GM23338 (cell line): ENCODE results near the gene MELTF. TPM values are rescaled to one million over a fixed set of nuclear protein-coding genes. Genes with fewer than 3 reads are reported as not detected.

Experiments
- ATAC-seq: fragments of 200-7000 bp; cut with Tn5 transposase; 3 replicates; pipeline ENCODE4 v1.9.1; 2020
- DNase-seq: peaks from one replicate; pipeline ENCODE4 v3.0.0-alpha.2; 2015; ENCODE audit warnings: low spot score
- H2AFZ ChIP-seq: fragments of 200-600 bp; sonication (generic); 2 replicates; pipeline ENCODE4 v1.8.0; 2016; ENCODE audit warnings: antibody characterized with exemption, mild to moderate bottlenecking, moderate library complexity
- H3F3A ChIP-seq: fragments of 200-600 bp; sonication (generic); replicated peaks from 2 replicates; pipeline ENCODE4 v1.8.0; 2017; ENCODE audit warnings: antibody characterized with exemption, mixed run types, low read depth
- H3K27ac ChIP-seq: fragments of 200-600 bp; sonication (generic); 2 replicates; pipeline ENCODE4 v1.6.1; 2016; ENCODE audit warnings: low read depth
- H3K27me3 ChIP-seq: fragments of 200-600 bp; sonication (generic); 2 replicates; pipeline ENCODE4 v1.8.0; 2016; ENCODE audit warnings: mild to moderate bottlenecking, mixed run types, moderate library complexity; ENCODE audit not compliant: insufficient read depth
- H3K36me3 ChIP-seq: fragments of 200-600 bp; sonication (generic); 2 replicates; pipeline ENCODE4 v1.8.0; 2016; ENCODE audit warnings: mild to moderate bottlenecking; ENCODE audit not compliant: insufficient read depth
- H3K4me1 ChIP-seq: fragments of 200-600 bp; sonication (generic); 2 replicates; pipeline ENCODE4 v1.8.0; 2016; ENCODE audit warnings: mild to moderate bottlenecking, moderate library complexity; ENCODE audit not compliant: insufficient read depth
- H3K4me2 ChIP-seq: fragments of 200-600 bp; sonication (generic); 2 replicates; pipeline ENCODE4 v1.7.1; 2017; ENCODE audit warnings: mixed run types
- H3K4me3 ChIP-seq: fragments of 200-600 bp; sonication (generic); 2 replicates; pipeline ENCODE4 v1.6.1; 2016; ENCODE audit warnings: mixed run types
- H3K79me2 ChIP-seq: fragments of 200-600 bp; sonication (generic); replicated peaks from 2 replicates; pipeline ENCODE4 v1.8.0; 2017; ENCODE audit warnings: mild to moderate bottlenecking; ENCODE audit not compliant: insufficient read depth
- H3K9me2 ChIP-seq: fragments of 200-600 bp; sonication (generic); 2 replicates; pipeline ENCODE4 v1.8.0; 2017; ENCODE audit not compliant: insufficient read depth
- H4K20me1 ChIP-seq: fragments of 200-600 bp; sonication (generic); replicated peaks from 2 replicates; pipeline ENCODE4 v1.8.0; 2017; ENCODE audit warnings: mild to moderate bottlenecking; ENCODE audit not compliant: insufficient read depth
- H3K27ac Mint-ChIP-seq: 2 replicates; pipeline ENCODE4 v1.8.0; 2020; ENCODE audit warnings: inconsistent platforms, mild to moderate bottlenecking, moderate library complexity, mixed read lengths
- H3K27me3 Mint-ChIP-seq: 3 replicates; pipeline ENCODE4 v1.8.0; 2022; ENCODE audit warnings: low read depth, mild to moderate bottlenecking, moderate library complexity, mixed read lengths, inconsistent platforms; ENCODE audit not compliant: insufficient read depth, poor library complexity
- H3K36me3 Mint-ChIP-seq: 3 replicates; pipeline ENCODE4 v1.8.0; 2021; ENCODE audit warnings: low read depth, mild to moderate bottlenecking, inconsistent platforms, moderate library complexity, mixed read lengths
- H3K4me1 Mint-ChIP-seq: 3 replicates; pipeline ENCODE4 v1.8.0; 2020; ENCODE audit warnings: mild to moderate bottlenecking, inconsistent platforms, mixed read lengths
- H3K4me3 Mint-ChIP-seq: 3 replicates; pipeline ENCODE4 v1.8.0; 2021; ENCODE audit warnings: moderate library complexity, mild to moderate bottlenecking, inconsistent platforms, mixed read lengths
- H3K9me3 Mint-ChIP-seq: 3 replicates; pipeline ENCODE4 v1.8.0; 2020; ENCODE audit warnings: moderate library complexity, mild to moderate bottlenecking, inconsistent platforms, mixed read lengths
- CREB1 ChIP-seq: fragments of 250-450 bp; sonication (Bioruptor Pico); IDR thresholded peaks from 2 replicates; pipeline ENCODE4 v1.5.0; 2020; ENCODE audit warnings: low read depth, mild to moderate bottlenecking, moderate library complexity
- CTCF ChIP-seq, 2 experiments: fragments of 200-600 bp in 1 of 2; sonication (generic) in 1 of 2; conservative IDR thresholded peaks; 2 replicates each; pipeline versions ENCODE4 v1.5.1 to v1.6.1; 2016 to 2017; ENCODE audit warnings: antibody characterized with exemption in 2 of 2, low read depth in 2 of 2, mild to moderate bottlenecking in 2 of 2, moderate library complexity in 1 of 2
- EZH2 ChIP-seq: fragments of 200-600 bp; sonication (generic); IDR thresholded peaks from one replicate; pipeline ENCODE4 v1.8.0; 2017; ENCODE audit warnings: antibody characterized with exemption, mild to moderate bottlenecking, low read depth; ENCODE audit not compliant: unreplicated experiment
- EZH2phosphoT487 ChIP-seq: fragments of 200-600 bp; sonication (generic); IDR thresholded peaks from one replicate; pipeline ENCODE4 v1.8.1; 2018; ENCODE audit warnings: antibody characterized with exemption; ENCODE audit not compliant: unreplicated experiment
- JUNB ChIP-seq: IDR thresholded peaks from one replicate; pipeline ENCODE4 v1.6.1; 2016; ENCODE audit warnings: antibody characterized with exemption; ENCODE audit not compliant: unreplicated experiment
- NANOG ChIP-seq: IDR thresholded peaks from 2 replicates; pipeline ENCODE4 v1.6.1; 2016; ENCODE audit warnings: antibody characterized with exemption, borderline replicate concordance
- POLR2AphosphoS5 ChIP-seq: IDR thresholded peaks from 2 replicates; pipeline ENCODE4 v1.6.1; 2016; ENCODE audit warnings: antibody characterized with exemption, low read depth
- REST ChIP-seq: IDR thresholded peaks from one replicate; pipeline ENCODE4 v1.6.1; 2018; ENCODE audit warnings: antibody characterized with exemption; ENCODE audit not compliant: unreplicated experiment
- STAT1 ChIP-seq: IDR thresholded peaks from one replicate; pipeline ENCODE4 v1.6.1; 2016; ENCODE audit warnings: antibody characterized with exemption; ENCODE audit not compliant: unreplicated experiment
- ZNF114 ChIP-seq: fragments of 250-450 bp; sonication (Bioruptor Pico); IDR thresholded peaks from 2 replicates; pipeline ENCODE4 v1.5.0; 2020; ENCODE audit warnings: mild to moderate bottlenecking, moderate library complexity
- ZNF331 ChIP-seq: fragments of 250-450 bp; sonication (Bioruptor Pico); IDR thresholded peaks from 2 replicates; pipeline ENCODE4 v1.5.0; 2020; ENCODE audit warnings: low read depth, mild to moderate bottlenecking, moderate library complexity
- ZNF462 ChIP-seq: fragments of 250-450 bp; sonication (Bioruptor Pico); IDR thresholded peaks from 2 replicates; pipeline ENCODE4 v1.5.0; 2020; ENCODE audit warnings: mild to moderate bottlenecking, moderate library complexity
- polyA plus RNA-seq: library from polyadenylated mRNA; unstranded; fragments of >200 nt; fragmentation: Nextera tagmentation; extraction: Ambion mirVana; gene quantifications from 2 replicates; pipeline ENCODE4 v1.2.1, GENCODE V29; 2016
- total RNA-seq: library from RNA; depleted of rRNA; stranded (reverse); fragments of >200 nt; shearing (Covaris generic); gene quantifications from 2 replicates; pipeline ENCODE4 v1.2.3, GENCODE V29; 2014
- TF ChIP-seq, protein P1 (sequence below): IDR thresholded peaks from 2 replicates; pipeline ENCODE4 v1.6.1; 2016; ENCODE audit warnings: antibody characterized with exemption

Gene MELTF
- total and polyA plus RNA-seq, 2 experiments from 2014 or later = 1.4 to 5.2 TPM

DNA sequence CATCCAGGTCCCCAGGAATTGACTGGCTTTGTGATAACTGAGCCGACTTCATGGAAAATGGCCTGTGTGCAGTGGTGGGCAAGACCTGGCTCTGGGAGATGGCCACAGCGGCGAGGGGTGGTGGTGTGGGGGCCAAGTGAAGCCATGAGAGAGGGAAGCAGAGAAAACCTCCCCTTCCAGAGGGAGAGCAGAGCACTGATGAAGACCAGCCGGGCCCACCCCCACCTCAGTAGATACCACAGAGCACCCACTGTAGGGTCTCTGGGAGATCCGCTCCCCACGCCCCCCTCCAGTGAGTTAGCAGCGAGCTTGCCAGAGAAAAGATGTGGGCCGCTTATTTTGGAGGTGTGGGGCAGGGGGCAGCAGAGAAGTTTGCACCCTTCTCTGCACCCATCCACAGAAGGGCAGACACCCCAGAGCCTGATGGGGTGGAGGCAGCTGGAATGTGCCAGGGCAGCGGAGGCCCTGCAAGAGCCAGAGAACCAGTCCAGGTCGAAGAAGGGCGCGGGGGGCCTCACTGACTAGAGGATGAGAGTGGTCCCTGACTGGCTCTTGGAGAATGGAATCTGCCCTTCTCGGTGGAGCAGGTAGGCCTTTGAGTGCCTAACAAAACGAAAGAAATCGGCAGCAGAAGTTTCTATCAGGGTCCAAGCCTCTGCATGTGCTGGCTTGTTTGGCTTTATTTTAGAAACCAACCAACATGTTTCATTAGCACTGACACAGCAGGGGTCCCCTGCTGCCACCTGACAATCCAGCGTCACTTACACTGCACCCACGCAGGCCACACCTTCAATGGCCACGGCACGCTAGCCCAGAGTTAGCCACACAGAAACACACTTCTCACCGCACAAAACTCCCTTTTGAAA lies 28.3 kb downstream of the MELTF start:
- peak overlapping the region; percentile 60; the same call in 1 of the 2 replicates for H3K4me3 ChIP-seq
- Mint-ChIP-seq H3K36me3 (peaks cover 4% of the 10 kb centered on the region; the same call in 1 of the 3 replicates), H3K4me1 (peaks cover 8% of the 10 kb centered on the region), H3K27me3 (peaks cover 25% of the 10 kb centered on the region), H3K27ac (no peak overlapping the region), H3K4me3 (peak overlapping the region; percentile 51), H3K9me3 (peaks cover 3% of the 10 kb centered on the region; the same call in 2 of the 3 replicates)
- no peak for ATAC-seq
- peaks cover 6% of the 10 kb centered on the region; the same call in 1 of the 2 replicates for H3F3A ChIP-seq
- no peaks in the 10 kb centered on the region for H3K36me3 ChIP-seq
- H2AFZ ChIP-seq = peak overlapping the region; percentile 83
- no peaks in the 10 kb centered on the region; the same call in 1 of the 2 replicates for H3K4me1 ChIP-seq
- TF ChIP-seq NANOG (no peak), REST (no peak), EZH2 (no peak), ZNF331 (CRISPR knock-in tag) (no peak), POLR2AphosphoS5 (no peak), CREB1 (CRISPR knock-in tag) (no peak), EZH2phosphoT487 (no peak), CTCF (conservative IDR thresholded peaks at IDR 0.05; ENCODE audit: low read depth in 2 of 2) (no peak), ZNF114 (no peak), STAT1 (no peak), ZNF462 (CRISPR knock-in tag) (no peak), JUNB (no peak)
- TF ChIP-seq, protein P1, sequence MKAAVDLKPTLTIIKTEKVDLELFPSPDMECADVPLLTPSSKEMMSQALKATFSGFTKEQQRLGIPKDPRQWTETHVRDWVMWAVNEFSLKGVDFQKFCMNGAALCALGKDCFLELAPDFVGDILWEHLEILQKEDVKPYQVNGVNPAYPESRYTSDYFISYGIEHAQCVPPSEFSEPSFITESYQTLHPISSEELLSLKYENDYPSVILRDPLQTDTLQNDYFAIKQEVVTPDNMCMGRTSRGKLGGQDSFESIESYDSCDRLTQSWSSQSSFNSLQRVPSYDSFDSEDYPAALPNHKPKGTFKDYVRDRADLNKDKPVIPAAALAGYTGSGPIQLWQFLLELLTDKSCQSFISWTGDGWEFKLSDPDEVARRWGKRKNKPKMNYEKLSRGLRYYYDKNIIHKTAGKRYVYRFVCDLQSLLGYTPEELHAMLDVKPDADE = no peak
- H3K79me2 ChIP-seq = no peaks in the 10 kb centered on the region
- H3K27me3 ChIP-seq = peaks cover 30% of the 10 kb centered on the region
- no peak overlapping the region for H3K27ac ChIP-seq
- peak overlapping the region; percentile 82; the same call in 1 of the 2 replicates for H3K4me2 ChIP-seq
- DNase-seq = no peak
- H4K20me1 ChIP-seq = no peaks in the 10 kb centered on the region
- H3K9me2 ChIP-seq = no peaks in the 10 kb centered on the region
